ENCODE results near the gene LAYN.

Gene LAYN

GRCh38 chr11:111537336-111537860 is 3.1 kb upstream of the LAYN start:
- TF ChIP-seq JUND (IDR thresholded peaks at IDR 0.05; ENCODE audit: low read depth): no peak
- no peak for DNase-seq (ENCODE audit: low read depth in 1 of 2, low spot score in 1 of 2)
- in situ Hi-C loops (cut with HindIII; ENCODE audit: low pct_unique_long_range_greater_than_20kb, low sequenced_read_pairs): no loop called here

GRCh38 chr11:111538407-111539114 is 2.0 kb upstream of the LAYN start:
- in situ Hi-C loops (cut with HindIII; ENCODE audit: low pct_unique_long_range_greater_than_20kb, low sequenced_read_pairs): no loop called here
- TF ChIP-seq JUND (IDR thresholded peaks at IDR 0.05; ENCODE audit: low read depth): no peak
- DNase-seq (ENCODE audit: low read depth in 1 of 2, low spot score in 1 of 2): no peak

- in situ Hi-C loops (cut with HindIII; ENCODE audit: low pct_unique_long_range_greater_than_20kb, low sequenced_read_pairs): no loop called here
- no peak for TF ChIP-seq JUND (IDR thresholded peaks at IDR 0.05; ENCODE audit: low read depth)
- no peak for DNase-seq (ENCODE audit: low read depth in 1 of 2, low spot score in 1 of 2)
Measured at GRCh38 chr11:111539426-111540113, 950 bp upstream of the LAYN start.

GRCh38 chr11:111540937-111541253 is 375 bp downstream of the LAYN start:
- in situ Hi-C loops (cut with HindIII; ENCODE audit: low pct_unique_long_range_greater_than_20kb, low sequenced_read_pairs): no loop called here
- TF ChIP-seq JUND (IDR thresholded peaks at IDR 0.05; ENCODE audit: low read depth): no peak
- no peak for DNase-seq (ENCODE audit: low read depth in 1 of 2, low spot score in 1 of 2)

- DNase-seq (ENCODE audit: low read depth in 1 of 2, low spot score in 1 of 2): peak; percentile 56 to 75
- in situ Hi-C loops (cut with HindIII; ENCODE audit: low pct_unique_long_range_greater_than_20kb, low sequenced_read_pairs): no loop called here
- no peak for TF ChIP-seq JUND (IDR thresholded peaks at IDR 0.05; ENCODE audit: low read depth)
Measured at GRCh38 chr11:111541254-111542061, 938 bp downstream of the LAYN start.

GRCh38 chr11:111542606-111543275 is 2.2 kb downstream of the LAYN start:
- DNase-seq (ENCODE audit: low read depth in 1 of 2, low spot score in 1 of 2): no peak
- in situ Hi-C loops (cut with HindIII; ENCODE audit: low pct_unique_long_range_greater_than_20kb, low sequenced_read_pairs): no loop called here
- TF ChIP-seq JUND (IDR thresholded peaks at IDR 0.05; ENCODE audit: low read depth): no peak

- TF ChIP-seq JUND (IDR thresholded peaks at IDR 0.05; ENCODE audit: low read depth): no peak
- in situ Hi-C loops (cut with HindIII; ENCODE audit: low pct_unique_long_range_greater_than_20kb, low sequenced_read_pairs): no loop called here
- DNase-seq (ENCODE audit: low read depth in 1 of 2, low spot score in 1 of 2): no peak
Measured at GRCh38 chr11:111548525-111548924, 8.0 kb downstream of the LAYN start.

- TF ChIP-seq JUND (IDR thresholded peaks at IDR 0.05; ENCODE audit: low read depth): no peak
- DNase-seq (ENCODE audit: low read depth in 1 of 2, low spot score in 1 of 2): no peak
- in situ Hi-C loops (cut with HindIII; ENCODE audit: low pct_unique_long_range_greater_than_20kb, low sequenced_read_pairs): no loop called here
Measured at GRCh38 chr11:111549196-111549868, 8.8 kb downstream of the LAYN start.

- in situ Hi-C loops (cut with HindIII; ENCODE audit: low pct_unique_long_range_greater_than_20kb, low sequenced_read_pairs): no loop called here
- DNase-seq (ENCODE audit: low read depth in 1 of 2, low spot score in 1 of 2): no peak
- TF ChIP-seq JUND (IDR thresholded peaks at IDR 0.05; ENCODE audit: low read depth): no peak
Measured at GRCh38 chr11:111549869-111550203, 9.3 kb downstream of the LAYN start.

- in situ Hi-C loops (cut with HindIII; ENCODE audit: low pct_unique_long_range_greater_than_20kb, low sequenced_read_pairs): no loop called here
- DNase-seq (ENCODE audit: low read depth in 1 of 2, low spot score in 1 of 2): no peak
- no peak for TF ChIP-seq JUND (IDR thresholded peaks at IDR 0.05; ENCODE audit: low read depth)
Measured at GRCh38 chr11:111550258-111550657, 9.7 kb downstream of the LAYN start.

GRCh38 chr11:111554532-111554931 is 14.0 kb downstream of the LAYN start:
- DNase-seq (ENCODE audit: low read depth in 1 of 2, low spot score in 1 of 2): no peak
- no peak for TF ChIP-seq JUND (IDR thresholded peaks at IDR 0.05; ENCODE audit: low read depth)
- in situ Hi-C loops (cut with HindIII; ENCODE audit: low pct_unique_long_range_greater_than_20kb, low sequenced_read_pairs): no loop called here

- in situ Hi-C loops (cut with HindIII; ENCODE audit: low pct_unique_long_range_greater_than_20kb, low sequenced_read_pairs): no loop called here
- DNase-seq (ENCODE audit: low read depth in 1 of 2, low spot score in 1 of 2): no peak
- TF ChIP-seq JUND (IDR thresholded peaks at IDR 0.05; ENCODE audit: low read depth): no peak
Measured at GRCh38 chr11:111555255-111555654, 14.7 kb downstream of the LAYN start.

All from T47D (cell line).